ENCODE data around the gene PSG4.
"Not testable (repeated sequence)": the region's sequence is repeated elsewhere in the genome, so short reads cannot be mapped to it uniquely, and the experiment has no call there.

The PSG4 gene

GRCh38 chr19:43197666-43198397 is 7.6 kb downstream of the PSG4 start:
- DNase-seq, result not testable (repeated sequence)

- not testable (repeated sequence) for DNase-seq
These were observed 11.0 kb downstream of the PSG4 start for GRCh38 chr19:43194397-43194796.

GRCh38 chr19:43192381-43193155 is 12.9 kb downstream of the PSG4 start:
- not testable (repeated sequence) for DNase-seq

- not testable (repeated sequence) for DNase-seq
These were observed 17.3 kb downstream of the PSG4 start for GRCh38 chr19:43188092-43188491.

GRCh38 chr19:43186311-43186935 is 19.0 kb downstream of the PSG4 start, which contains the start of gene PSG5:
Gene PSG5, minus strand, starts transcription at chr19:43186536. Its CDS starts 131 bp downstream, at chr19:43186405.
- DNase-seq, result not testable (repeated sequence)

- DNase-seq, result not testable (repeated sequence)
These were observed 23.3 kb downstream of the PSG4 start for GRCh38 chr19:43181869-43182771.

- DNase-seq, result not testable (repeated sequence)
These were observed 25.8 kb downstream of the PSG4 start for GRCh38 chr19:43179569-43180147.

GRCh38 chr19:43178577-43178976 is 26.9 kb downstream of the PSG4 start:
- DNase-seq, result not testable (repeated sequence)

- not testable (repeated sequence) for DNase-seq
These were observed 39.5 kb downstream of the PSG4 start for GRCh38 chr19:43165906-43166305.

GRCh38 chr19:43163135-43163534 is 42.3 kb downstream of the PSG4 start:
- not testable (repeated sequence) for DNase-seq

- not testable (repeated sequence) for DNase-seq
These were observed 43.2 kb downstream of the PSG4 start for GRCh38 chr19:43162261-43162660.

- DNase-seq, result no peak
These were observed 53.2 kb downstream of the PSG4 start for GRCh38 chr19:43152214-43152613.

- peak; percentile 82 for DNase-seq
These were observed 55.6 kb downstream of the PSG4 start for GRCh38 chr19:43149788-43150187.

GRCh38 chr19:43148233-43148632 is 57.2 kb downstream of the PSG4 start:
- DNase-seq, result no peak

Measured in NCI-H2029 treated with DMSO at 0.1 percent for 48 hours (cell line).